ENCODE measurements around the gene UFSP2. TPM values are rescaled to one million over a fixed set of nuclear protein-coding genes. Genes with fewer than 3 reads are reported as not detected.

The UFSP2 gene
- polyA plus RNA-seq, 1 donor: 81.9 TPM

- DNase-seq: no peak
Measured at GRCh38 chr4:185357733-185358440, 67.9 kb downstream of the UFSP2 start.

- DNase-seq: no peak
Measured at GRCh38 chr4:185357211-185357610, 68.6 kb downstream of the UFSP2 start.

- no peak for DNase-seq
Measured at GRCh38 chr4:185352741-185353140, 73.0 kb downstream of the UFSP2 start.

GRCh38 chr4:185352202-185352601 is 73.6 kb downstream of the UFSP2 start:
- no peak for DNase-seq

- no peak for DNase-seq
Measured at GRCh38 chr4:185351691-185352090, 74.1 kb downstream of the UFSP2 start.

Other genes with a start within 250 kb of the UFSP2 start
- gene CFAP97, start 222.0 kb downstream of the UFSP2 start, polyA plus RNA-seq (ENCODE audit: insufficient read length): 55.2 TPM
- 26.0 TPM for gene SNX25, start 216.4 kb downstream of the UFSP2 start, polyA plus RNA-seq (ENCODE audit: insufficient read length)
- 6.9 TPM for gene LRP2BP, start 30.0 kb downstream of the UFSP2 start, polyA plus RNA-seq (ENCODE audit: insufficient read length)
- gene ANKRD37, start 29.1 kb downstream of the UFSP2 start, polyA plus RNA-seq (ENCODE audit: insufficient read length): 10.5 TPM
- gene CCDC110, start 45.8 kb upstream of the UFSP2 start, polyA plus RNA-seq (ENCODE audit: insufficient read length): 2.7 TPM
- gene PDLIM3, start 109.5 kb upstream of the UFSP2 start, polyA plus RNA-seq (ENCODE audit: insufficient read length): 4.0 TPM